ENCODE results near the gene ADCY1.

ADCY1 gene

GRCh38 chr7:45578022-45578421, 3.9 kb downstream of the ADCY1 start:
- FAIRE-seq = no peak

GRCh38 chr7:45578467-45578866, 4.3 kb downstream of the ADCY1 start:
- FAIRE-seq = no peak

- FAIRE-seq = no peak
Observed at GRCh38 chr7:45579391-45579801, 5.2 kb downstream of the ADCY1 start.

- FAIRE-seq = no peak
Observed at GRCh38 chr7:45580053-45580872, 6.1 kb downstream of the ADCY1 start.

- no peak for FAIRE-seq
Observed at GRCh38 chr7:45581271-45581780, 7.2 kb downstream of the ADCY1 start.

GRCh38 chr7:45582136-45582749, 8.1 kb downstream of the ADCY1 start:
- no peak for FAIRE-seq

- no peak for FAIRE-seq
Observed at GRCh38 chr7:45582868-45583277, 8.7 kb downstream of the ADCY1 start.

GRCh38 chr7:45583296-45583695, 9.1 kb downstream of the ADCY1 start:
- FAIRE-seq = no peak

GRCh38 chr7:45584261-45585210, 10.4 kb downstream of the ADCY1 start:
- no peak for FAIRE-seq

- no peak for FAIRE-seq
Observed at GRCh38 chr7:45585628-45586027, 11.5 kb downstream of the ADCY1 start.

GRCh38 chr7:45586542-45587520, 12.7 kb downstream of the ADCY1 start:
- FAIRE-seq = no peak

GRCh38 chr7:45588466-45588865, 14.3 kb downstream of the ADCY1 start:
- FAIRE-seq = no peak

- FAIRE-seq = no peak
Observed at GRCh38 chr7:45589061-45589460, 14.9 kb downstream of the ADCY1 start.

GRCh38 chr7:45589915-45590678, 15.9 kb downstream of the ADCY1 start:
- FAIRE-seq = no peak

- no peak for FAIRE-seq
Observed at GRCh38 chr7:45590679-45591057, 16.5 kb downstream of the ADCY1 start.

- no peak for FAIRE-seq
Observed at GRCh38 chr7:45591101-45591906, 17.1 kb downstream of the ADCY1 start.

- FAIRE-seq = no peak
Observed at GRCh38 chr7:45592230-45592991, 18.2 kb downstream of the ADCY1 start.

- no peak for FAIRE-seq
Observed at GRCh38 chr7:45593121-45593541, 19.0 kb downstream of the ADCY1 start.

- no peak for FAIRE-seq
Observed at GRCh38 chr7:45593877-45594276, 19.7 kb downstream of the ADCY1 start.
